ENCODE measurements around the gene NELFE.

DNA sequence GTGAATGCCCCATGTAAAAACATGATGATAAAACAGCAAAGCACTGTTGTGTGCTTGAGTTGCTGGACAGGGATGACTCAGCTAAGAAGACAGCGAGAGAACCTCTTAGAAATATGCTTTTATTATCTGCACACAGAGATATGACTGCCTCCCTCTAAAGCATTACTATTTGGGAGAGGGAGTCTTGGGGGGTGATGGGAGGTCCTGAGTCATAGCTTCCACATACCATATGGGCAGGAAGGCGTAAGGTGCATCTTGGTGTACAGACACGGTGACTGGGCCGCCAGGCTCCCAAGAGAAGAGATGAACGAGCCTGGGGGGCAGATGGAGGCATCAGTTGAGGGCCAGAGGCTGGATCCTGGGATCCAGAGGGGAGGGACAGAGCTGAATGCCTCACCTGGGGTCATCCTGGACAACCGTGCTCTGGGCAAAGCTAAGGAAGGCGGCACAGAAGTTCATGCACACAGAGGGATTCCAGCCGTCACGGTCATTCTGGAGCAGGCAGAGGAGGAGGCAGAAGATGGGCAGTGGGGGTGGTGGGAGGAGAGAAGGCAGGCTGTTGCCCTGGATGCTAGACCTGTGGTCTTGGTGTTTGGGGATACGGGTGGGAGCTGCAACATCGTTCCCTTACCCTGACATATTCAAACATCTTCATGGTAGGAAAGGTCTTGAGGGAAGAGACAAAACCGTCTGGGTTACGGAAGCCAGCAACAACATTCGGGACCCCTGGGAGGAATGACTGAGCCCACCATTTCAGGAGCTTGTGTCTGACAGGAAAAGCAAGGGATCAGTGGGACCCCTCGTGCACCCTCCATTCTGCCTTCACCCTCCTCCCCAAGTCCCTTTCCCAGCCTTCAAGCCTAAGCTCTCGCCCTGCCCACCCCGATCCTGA, 11.2 kb upstream of the NELFE start:
- no peak for TF ChIP-seq CTCF (optimal IDR thresholded peaks at IDR 0.05 in 1 of 3, IDR thresholded peaks at IDR 0.05 in 1 of 3, conservative IDR thresholded peaks at IDR 0.05 in 1 of 3; ENCODE audit: extremely low read depth in 1 of 3, insufficient read depth in 2 of 3, low read length in 3 of 3)
- no peak for TF ChIP-seq EZH2 (IDR thresholded peaks at IDR 0.05; ENCODE audit: low read length)

Measured in keratinocyte (primary cell).